ENCODE results near the gene CTSD.

The CTSD gene

DNA sequence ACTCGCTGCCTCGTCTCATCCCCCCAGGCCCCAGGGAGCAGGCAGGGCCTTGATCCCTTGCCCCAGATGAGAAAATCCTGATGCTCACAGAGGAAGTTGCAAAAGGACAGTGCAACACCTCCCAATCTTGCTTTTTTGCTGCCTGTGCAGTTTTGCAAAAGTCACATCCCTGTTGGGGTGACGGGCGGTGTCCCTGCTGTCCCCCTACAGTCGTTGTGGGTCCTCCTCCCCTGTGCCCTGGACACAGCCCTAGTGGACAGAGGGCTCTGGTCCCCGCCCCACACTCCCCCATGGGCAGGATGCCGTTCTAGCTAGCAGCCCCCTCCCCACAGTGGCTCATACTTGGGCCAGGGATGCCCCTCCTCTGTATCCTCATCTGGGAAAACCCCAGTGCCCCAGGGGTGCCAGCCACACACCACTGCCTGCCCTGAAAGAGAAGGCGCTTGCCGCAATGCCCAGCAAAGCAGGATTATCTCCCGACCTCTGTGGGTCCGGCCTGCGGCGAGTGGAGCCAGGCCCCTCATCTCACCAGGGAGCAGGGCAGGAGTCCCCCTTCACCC, 18.4 kb upstream of the CTSD start:
- ATAC-seq (ENCODE audit: low read depth) (no peak), DNase-seq (ENCODE audit: low spot score) (no peak)
- no peak overlapping the region for H3K4me3 ChIP-seq (ENCODE audit: severe bottlenecking)
- H3K9me3 ChIP-seq (ENCODE audit: severe bottlenecking): no peaks in the 10 kb centered on the region
- H3K4me1 ChIP-seq (ENCODE audit: insufficient read depth, poor library complexity, severe bottlenecking): no peaks in the 10 kb centered on the region
- H3K27ac ChIP-seq (ENCODE audit: poor library complexity, severe bottlenecking): no peak overlapping the region
- TF ChIP-seq, protein P1, sequence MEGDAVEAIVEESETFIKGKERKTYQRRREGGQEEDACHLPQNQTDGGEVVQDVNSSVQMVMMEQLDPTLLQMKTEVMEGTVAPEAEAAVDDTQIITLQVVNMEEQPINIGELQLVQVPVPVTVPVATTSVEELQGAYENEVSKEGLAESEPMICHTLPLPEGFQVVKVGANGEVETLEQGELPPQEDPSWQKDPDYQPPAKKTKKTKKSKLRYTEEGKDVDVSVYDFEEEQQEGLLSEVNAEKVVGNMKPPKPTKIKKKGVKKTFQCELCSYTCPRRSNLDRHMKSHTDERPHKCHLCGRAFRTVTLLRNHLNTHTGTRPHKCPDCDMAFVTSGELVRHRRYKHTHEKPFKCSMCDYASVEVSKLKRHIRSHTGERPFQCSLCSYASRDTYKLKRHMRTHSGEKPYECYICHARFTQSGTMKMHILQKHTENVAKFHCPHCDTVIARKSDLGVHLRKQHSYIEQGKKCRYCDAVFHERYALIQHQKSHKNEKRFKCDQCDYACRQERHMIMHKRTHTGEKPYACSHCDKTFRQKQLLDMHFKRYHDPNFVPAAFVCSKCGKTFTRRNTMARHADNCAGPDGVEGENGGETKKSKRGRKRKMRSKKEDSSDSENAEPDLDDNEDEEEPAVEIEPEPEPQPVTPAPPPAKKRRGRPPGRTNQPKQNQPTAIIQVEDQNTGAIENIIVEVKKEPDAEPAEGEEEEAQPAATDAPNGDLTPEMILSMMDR (IDR thresholded peaks at IDR 0.05; ENCODE audit: poor library complexity, severe bottlenecking): no peak
- no peaks in the 10 kb centered on the region for H3K36me3 ChIP-seq (ENCODE audit: low read depth)
- no peaks in the 10 kb centered on the region for H3K27me3 ChIP-seq (ENCODE audit: insufficient read depth, poor library complexity, severe bottlenecking)

DNA sequence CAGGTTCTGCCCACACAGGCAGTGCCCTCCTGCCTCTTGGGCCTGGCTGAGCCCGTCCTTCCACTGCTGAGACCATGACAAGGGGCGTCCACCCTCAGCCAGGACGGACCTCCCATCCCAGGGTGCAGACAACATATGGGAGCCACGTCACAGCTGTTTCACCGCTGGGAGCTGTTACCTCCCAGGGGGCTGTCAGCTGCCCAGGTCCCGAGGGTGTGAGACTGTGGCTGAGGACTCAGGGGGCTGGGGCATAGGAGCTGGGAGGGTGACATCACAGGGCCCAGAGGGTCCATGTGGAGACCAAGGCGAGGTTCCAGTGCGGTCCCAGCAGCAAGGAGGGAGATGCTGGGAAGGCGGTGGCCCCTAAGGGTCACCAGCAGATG, 17.9 kb upstream of the CTSD start:
- H3K27ac ChIP-seq (ENCODE audit: poor library complexity, severe bottlenecking): no peak overlapping the region
- H3K9me3 ChIP-seq (ENCODE audit: severe bottlenecking): no peaks in the 10 kb centered on the region
- no peaks in the 10 kb centered on the region for H3K36me3 ChIP-seq (ENCODE audit: low read depth)
- H3K4me1 ChIP-seq (ENCODE audit: insufficient read depth, poor library complexity, severe bottlenecking): no peaks in the 10 kb centered on the region
- no peak overlapping the region for H3K4me3 ChIP-seq (ENCODE audit: severe bottlenecking)
- DNase-seq (ENCODE audit: low spot score) (no peak), ATAC-seq (ENCODE audit: low read depth) (no peak)
- TF ChIP-seq, protein P1 (IDR thresholded peaks at IDR 0.05; ENCODE audit: poor library complexity, severe bottlenecking): no peak
- H3K27me3 ChIP-seq (ENCODE audit: insufficient read depth, poor library complexity, severe bottlenecking): no peaks in the 10 kb centered on the region

DNA sequence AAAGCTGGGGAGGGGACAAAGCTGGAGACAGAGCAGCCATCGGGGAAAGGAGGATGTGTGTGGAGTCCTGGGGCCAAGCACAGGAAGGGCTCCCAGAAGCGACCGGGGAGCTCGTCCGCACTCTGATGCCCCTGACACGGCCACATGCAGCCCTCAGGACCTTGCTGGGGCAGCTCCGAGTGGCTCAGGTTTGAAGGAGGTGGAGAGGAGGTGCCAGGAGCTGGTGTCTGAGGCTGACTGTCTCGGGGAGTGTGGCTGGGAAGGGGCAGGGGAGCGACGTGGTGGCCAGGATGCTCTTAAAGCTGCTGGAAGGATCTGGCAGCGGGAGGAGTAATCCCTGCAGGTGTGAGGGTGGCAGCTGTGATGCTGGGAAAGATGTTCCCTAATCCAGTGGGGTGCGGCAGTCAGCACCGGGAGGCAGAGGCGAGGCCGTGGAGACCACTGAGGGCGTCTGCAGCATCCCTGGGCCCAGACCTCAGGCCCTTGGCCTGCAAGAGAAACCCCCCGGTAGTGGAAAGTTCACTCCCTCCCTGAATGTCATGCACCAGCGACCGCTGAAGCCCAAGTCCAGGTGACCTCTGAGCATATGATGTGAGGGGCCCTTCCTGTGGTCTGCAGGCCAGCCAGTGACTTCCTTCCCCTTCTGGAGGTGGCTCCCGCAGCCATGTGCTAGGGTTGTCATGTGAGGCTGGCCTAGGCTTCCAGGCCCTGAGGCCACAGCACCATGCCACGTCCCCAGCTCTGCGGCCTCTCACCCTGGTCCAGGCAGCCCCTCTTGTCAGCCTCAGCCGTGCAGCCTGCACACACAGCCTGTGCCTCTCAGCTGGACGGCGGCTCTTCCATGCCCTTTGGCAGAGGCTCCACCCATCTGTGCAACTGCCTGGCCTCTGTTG, 17.2 kb upstream of the CTSD start:
- H3K9me3 ChIP-seq (ENCODE audit: severe bottlenecking): no peaks in the 10 kb centered on the region
- DNase-seq (ENCODE audit: low spot score) (no peak), ATAC-seq (ENCODE audit: low read depth) (no peak)
- H3K4me3 ChIP-seq (ENCODE audit: severe bottlenecking): no peak overlapping the region
- no peaks in the 10 kb centered on the region for H3K36me3 ChIP-seq (ENCODE audit: low read depth)
- H3K4me1 ChIP-seq (ENCODE audit: insufficient read depth, poor library complexity, severe bottlenecking): no peaks in the 10 kb centered on the region
- TF ChIP-seq, protein P1 (IDR thresholded peaks at IDR 0.05; ENCODE audit: poor library complexity, severe bottlenecking): no peak
- no peak overlapping the region for H3K27ac ChIP-seq (ENCODE audit: poor library complexity, severe bottlenecking)
- H3K27me3 ChIP-seq (ENCODE audit: insufficient read depth, poor library complexity, severe bottlenecking): no peaks in the 10 kb centered on the region

DNA sequence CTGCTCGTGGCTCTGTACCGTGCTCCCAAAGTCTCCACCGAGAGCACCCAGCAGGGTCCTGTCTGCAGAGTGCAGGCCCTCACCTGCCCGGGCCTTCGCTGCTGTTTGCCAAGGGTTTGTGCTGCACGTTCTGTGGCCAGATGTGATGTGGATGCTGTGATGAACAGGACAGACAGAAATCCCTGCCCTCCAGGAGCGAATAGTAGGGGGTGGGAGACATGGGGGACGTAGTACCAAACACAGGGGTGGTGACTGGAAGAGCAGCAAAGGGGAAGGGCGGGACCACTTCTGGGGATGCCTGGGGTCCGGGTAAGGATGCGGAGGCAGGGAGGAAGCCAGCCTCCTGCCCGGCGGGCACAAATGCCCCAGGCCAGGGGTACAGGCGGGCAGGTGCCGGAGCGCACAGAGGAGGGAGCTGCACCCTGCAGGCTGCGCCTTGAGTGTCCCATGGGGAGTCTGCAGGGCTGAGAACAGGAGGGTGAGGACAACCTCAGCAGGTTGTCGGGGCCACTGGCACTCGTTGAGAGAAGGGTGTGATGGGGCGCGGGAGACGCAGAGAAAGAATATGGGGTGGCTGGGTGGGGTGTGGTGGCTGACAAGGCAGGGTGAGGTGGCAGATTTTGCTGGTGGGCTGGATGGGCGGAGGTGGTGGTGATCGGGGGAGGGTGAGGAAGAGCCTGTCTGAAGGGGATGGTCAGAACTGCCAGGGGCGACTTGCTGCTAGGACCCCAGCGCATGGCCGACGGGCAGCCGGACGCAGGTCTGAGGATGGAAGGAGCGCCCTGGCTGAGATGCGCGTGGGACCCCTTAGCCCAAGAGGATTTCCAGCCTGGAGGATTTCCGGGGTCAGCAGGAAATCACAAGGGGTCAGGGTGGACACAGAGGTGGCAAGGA, 16.3 kb upstream of the CTSD start:
- TF ChIP-seq, protein P1 (IDR thresholded peaks at IDR 0.05; ENCODE audit: poor library complexity, severe bottlenecking): no peak
- Histone ChIP-seq H3K4me1 (ENCODE audit: insufficient read depth, poor library complexity, severe bottlenecking) (no peaks in the 10 kb centered on the region), H3K36me3 (ENCODE audit: low read depth) (no peaks in the 10 kb centered on the region), H3K27ac (ENCODE audit: poor library complexity, severe bottlenecking) (no peak overlapping the region), H3K27me3 (ENCODE audit: insufficient read depth, poor library complexity, severe bottlenecking) (no peaks in the 10 kb centered on the region), H3K9me3 (ENCODE audit: severe bottlenecking) (no peaks in the 10 kb centered on the region), H3K4me3 (ENCODE audit: severe bottlenecking) (no peak overlapping the region)
- no peak for ATAC-seq (ENCODE audit: low read depth)
- no peak for DNase-seq (ENCODE audit: low spot score)

All from RWPE2 (cell line).